GM12875 (cell line): ENCODE results near the gene ESF1.

Experiments used
- H3K4me3 ChIP-seq: one replicate; pipeline ENCODE4 v1.5.1; 2011; ENCODE audit warnings: low read depth, low read length, control low read depth
- TF ChIP-seq, protein P1 (sequence below): IDR thresholded peaks from 2 replicates; pipeline ENCODE4 v1.5.1; 2011; ENCODE audit warnings: low read depth, mild to moderate bottlenecking, control low read depth, inconsistent platforms, low read length, moderate library complexity, borderline replicate concordance; ENCODE audit not compliant: insufficient read depth

Gene ESF1

DNA sequence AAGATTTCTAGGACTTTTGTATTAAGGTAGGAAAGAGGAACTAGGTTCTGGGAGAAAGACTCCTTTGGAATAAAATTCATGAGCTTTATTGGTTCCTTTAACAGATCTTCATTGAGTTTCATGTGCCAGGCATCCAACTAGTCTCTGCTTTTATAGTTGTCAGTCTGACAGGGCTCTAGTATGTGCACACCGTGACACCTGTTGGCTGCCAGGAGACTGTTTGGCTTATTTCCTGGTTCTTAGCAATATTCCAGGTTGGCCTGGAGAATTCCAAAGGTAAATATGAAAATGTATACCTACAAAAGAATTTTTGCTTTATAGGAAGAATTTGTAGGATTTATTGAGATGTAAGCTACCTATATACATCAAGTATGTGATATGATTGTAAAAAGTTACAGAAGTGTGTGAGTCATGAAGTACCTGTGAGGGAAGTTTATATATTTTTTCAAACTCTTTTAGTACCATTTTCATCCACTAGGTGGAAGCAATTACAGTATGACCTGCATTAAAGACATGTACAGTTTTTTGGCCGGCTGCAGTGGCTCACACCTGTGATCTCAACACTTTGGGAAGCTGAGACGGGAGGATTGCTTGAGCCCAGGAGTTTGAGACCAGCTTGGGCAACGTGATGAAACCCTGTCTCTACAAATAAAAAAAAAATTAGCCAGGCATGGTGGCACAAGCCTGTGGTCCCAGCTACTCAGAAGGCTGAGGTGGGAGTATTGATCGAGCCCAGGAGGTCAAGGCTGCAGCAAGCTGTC lies 35.3 kb upstream of the ESF1 start:
- H3K4me3 ChIP-seq, result no peak overlapping the region

DNA sequence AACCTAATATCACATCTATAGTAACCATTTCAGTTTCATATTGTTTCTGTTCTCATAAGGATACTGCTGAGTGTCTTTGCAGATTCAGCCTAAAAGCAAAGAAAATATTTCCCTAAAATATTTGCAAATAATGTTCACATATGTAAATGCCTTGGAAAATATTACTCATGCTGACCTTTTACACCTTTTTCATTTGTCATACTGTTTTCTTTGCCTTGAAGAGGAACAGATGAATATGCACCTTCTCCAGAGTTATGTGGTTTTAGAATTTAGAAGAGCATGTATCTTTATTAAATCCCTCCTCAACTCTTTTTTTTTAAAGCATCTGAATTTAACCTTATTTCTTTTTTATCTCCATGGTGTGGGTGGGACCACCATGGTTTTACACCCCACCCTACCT lies 32.6 kb upstream of the ESF1 start:
- TF ChIP-seq, protein P1, sequence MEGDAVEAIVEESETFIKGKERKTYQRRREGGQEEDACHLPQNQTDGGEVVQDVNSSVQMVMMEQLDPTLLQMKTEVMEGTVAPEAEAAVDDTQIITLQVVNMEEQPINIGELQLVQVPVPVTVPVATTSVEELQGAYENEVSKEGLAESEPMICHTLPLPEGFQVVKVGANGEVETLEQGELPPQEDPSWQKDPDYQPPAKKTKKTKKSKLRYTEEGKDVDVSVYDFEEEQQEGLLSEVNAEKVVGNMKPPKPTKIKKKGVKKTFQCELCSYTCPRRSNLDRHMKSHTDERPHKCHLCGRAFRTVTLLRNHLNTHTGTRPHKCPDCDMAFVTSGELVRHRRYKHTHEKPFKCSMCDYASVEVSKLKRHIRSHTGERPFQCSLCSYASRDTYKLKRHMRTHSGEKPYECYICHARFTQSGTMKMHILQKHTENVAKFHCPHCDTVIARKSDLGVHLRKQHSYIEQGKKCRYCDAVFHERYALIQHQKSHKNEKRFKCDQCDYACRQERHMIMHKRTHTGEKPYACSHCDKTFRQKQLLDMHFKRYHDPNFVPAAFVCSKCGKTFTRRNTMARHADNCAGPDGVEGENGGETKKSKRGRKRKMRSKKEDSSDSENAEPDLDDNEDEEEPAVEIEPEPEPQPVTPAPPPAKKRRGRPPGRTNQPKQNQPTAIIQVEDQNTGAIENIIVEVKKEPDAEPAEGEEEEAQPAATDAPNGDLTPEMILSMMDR, result no peak
- H3K4me3 ChIP-seq, result no peak overlapping the region

More for the DNA sequence above, 35.3 kb upstream of the ESF1 start:
- TF ChIP-seq, protein P1, result peak; percentile 38; the same call in 1 of the 2 replicates

DNA sequence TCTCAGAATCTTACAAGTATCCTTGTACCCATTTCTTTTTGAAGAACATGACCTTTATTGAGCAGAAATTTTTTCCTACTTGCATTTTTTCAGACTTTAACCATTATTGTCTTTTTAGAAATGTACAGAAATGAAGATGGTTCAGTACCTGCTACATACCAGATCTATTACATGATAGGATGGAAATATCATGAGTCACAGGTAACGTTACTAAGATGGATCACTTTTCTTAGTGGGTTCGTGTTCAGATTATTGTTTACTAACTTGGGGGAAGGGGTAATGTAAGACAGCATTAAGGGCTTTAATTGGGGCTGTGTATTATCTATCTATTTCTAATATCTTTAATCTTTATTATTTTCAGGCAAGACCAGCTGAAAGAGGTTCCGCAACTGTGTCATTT lies 32.0 kb upstream of the ESF1 start:
- TF ChIP-seq, protein P1, result no peak
- H3K4me3 ChIP-seq, result no peak overlapping the region

DNA sequence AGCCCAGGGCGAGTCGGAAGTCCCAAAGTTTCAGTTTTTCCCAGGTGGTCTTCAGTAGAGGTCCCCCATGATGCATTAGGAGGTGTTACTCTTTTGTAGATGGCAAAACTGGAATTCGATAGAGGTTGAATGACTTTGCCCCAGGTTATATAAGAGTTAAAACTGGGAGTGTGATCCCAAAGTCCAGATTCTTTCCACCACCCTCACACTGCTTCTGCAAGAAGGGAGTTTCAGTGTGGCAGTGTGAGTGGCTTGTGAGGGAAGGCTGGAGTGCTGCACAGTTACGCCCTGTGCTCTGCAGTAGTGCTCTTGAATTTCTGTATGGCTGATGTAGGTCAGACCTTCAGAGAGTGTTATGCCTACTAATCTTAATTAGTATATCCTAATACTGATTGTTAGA lies 30.0 kb upstream of the ESF1 start:
- H3K4me3 ChIP-seq, result no peak overlapping the region
- TF ChIP-seq, protein P1, result no peak

DNA sequence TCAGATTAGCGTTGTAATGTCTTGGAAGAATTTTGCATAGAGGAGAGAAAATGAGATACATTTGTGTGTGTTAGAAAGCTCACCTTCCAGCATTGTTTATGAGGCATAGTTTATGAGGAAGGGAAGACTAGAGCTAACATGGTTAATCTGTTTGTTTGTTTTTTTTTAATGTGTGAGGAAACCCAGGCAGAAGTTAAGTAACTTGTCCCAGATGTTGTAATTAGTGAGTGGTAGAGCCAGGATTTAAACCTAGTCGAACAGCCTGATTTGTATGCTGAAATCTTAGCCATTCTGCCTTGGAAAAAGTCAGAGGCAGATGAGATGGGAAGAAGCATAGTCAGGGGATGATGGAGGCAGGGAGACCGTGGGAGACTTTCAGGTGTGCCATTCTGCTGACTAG lies 29.2 kb upstream of the ESF1 start:
- TF ChIP-seq, protein P1, result no peak
- H3K4me3 ChIP-seq, result no peak overlapping the region

DNA sequence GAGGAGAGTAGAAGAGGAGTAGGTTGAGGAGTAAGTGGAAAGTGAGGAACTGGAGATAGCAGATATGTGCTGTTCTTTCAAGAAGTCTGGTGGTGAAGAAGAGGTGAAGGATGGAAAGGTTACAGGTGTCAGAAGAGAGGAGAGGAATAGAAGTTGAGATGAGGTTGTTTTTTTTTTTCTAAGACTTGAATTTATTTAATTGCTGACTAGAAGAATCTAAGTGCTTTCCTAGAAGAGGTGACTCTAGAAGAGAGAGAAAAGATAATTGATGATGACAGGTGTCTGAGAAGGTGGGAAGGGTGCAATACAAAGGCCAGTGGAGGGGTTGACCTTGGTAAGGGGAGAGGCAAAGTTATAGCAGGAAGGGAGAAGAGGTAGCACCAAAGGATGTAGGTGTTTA lies 25.7 kb upstream of the ESF1 start:
- TF ChIP-seq, protein P1, result no peak
- no peak overlapping the region for H3K4me3 ChIP-seq

DNA sequence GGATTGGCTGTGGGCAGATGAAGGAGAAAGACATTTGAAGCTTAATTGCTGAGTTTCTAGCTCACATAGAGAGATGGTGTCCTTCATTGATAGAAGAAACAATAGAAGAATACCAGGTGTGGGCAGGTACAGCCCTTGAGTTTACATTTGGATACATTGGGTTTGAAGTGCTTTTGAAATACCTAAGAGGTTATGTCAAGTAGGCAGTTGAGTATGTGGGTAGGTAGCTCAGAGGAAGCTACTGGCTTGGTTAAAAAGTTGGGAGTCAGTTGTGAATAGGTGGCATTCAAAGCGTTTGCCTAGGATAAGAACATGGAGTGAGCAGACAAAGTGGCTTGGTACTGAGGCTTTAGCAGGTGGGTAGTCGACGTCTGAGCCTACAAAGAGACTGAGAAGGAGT lies 25.1 kb upstream of the ESF1 start:
- TF ChIP-seq, protein P1, result no peak

More for the DNA sequence above, 25.1 kb upstream of the ESF1 start:
- no peak overlapping the region for H3K4me3 ChIP-seq
